Small intestine (tissue), 7 donors: ENCODE results near the gene ZFP62. TPM values are rescaled to one million over a fixed set of nuclear protein-coding genes. Genes with fewer than 3 reads are reported as not detected.
A peak's percentile ranks its signal among the peaks of the same experiment; 100 is the strongest.

Source experiments
- DNase-seq, 2 donors: peaks; one replicate each; pipeline versions ENCODE4 v3.0.0 to v3.0.0-alpha.2; 2013
- FAIRE-seq: peaks from 2 replicates; lab custom pipeline; 2012; peaks lifted over from hg19 to GRCh38; lab: Jason Lieb, UNC
- H3K27ac ChIP-seq, 3 donors: one replicate each; pipeline ENCODE4 v1.5.1; 2013; ENCODE audit warnings: low read length in 2 of 3, mild to moderate bottlenecking in 2 of 3, control low read depth in 1 of 3, inconsistent platforms in 1 of 3, low read depth in 1 of 3, moderate library complexity in 1 of 3
- H3K27me3 ChIP-seq, 3 donors: one replicate each; pipeline ENCODE4 v1.6.1; 2013; ENCODE audit warnings: low read length in 3 of 3, inconsistent platforms in 1 of 3; ENCODE audit not compliant: control insufficient read depth in 3 of 3, insufficient read depth in 3 of 3
- H3K36me3 ChIP-seq, 3 donors: one replicate each; pipeline ENCODE4 v1.6.1; 2013; ENCODE audit warnings: low read length in 3 of 3, inconsistent platforms in 1 of 3, low read depth in 1 of 3, mild to moderate bottlenecking in 1 of 3, moderate library complexity in 1 of 3; ENCODE audit not compliant: control insufficient read depth in 3 of 3, insufficient read depth in 2 of 3
- H3K4me1 ChIP-seq, 3 donors: one replicate each; pipeline ENCODE4 v1.6.1; 2013; ENCODE audit warnings: low read length in 2 of 3, inconsistent platforms in 1 of 3, low read depth in 1 of 3, mild to moderate bottlenecking in 1 of 3, moderate library complexity in 1 of 3; ENCODE audit not compliant: control insufficient read depth in 3 of 3, insufficient read depth in 2 of 3
- H3K4me3 ChIP-seq, 3 donors: one replicate each; pipeline ENCODE4 v1.5.1; 2013; ENCODE audit warnings: low read length in 3 of 3, control low read depth in 1 of 3, inconsistent platforms in 1 of 3, low read depth in 1 of 3, mild to moderate bottlenecking in 1 of 3, moderate library complexity in 1 of 3
- H3K9me3 ChIP-seq, 2 donors: one replicate each; pipeline ENCODE4 v1.6.1; 2013; ENCODE audit warnings: low read depth in 1 of 2, low read length in 1 of 2; ENCODE audit not compliant: control insufficient read depth in 2 of 2, insufficient read depth in 1 of 2
- WGBS, 3 donors: extraction: QIAGEN DNeasy Blood & Tissue Kit; methylation state at CpG; one replicate each; pipeline ENCODE4 v1.1.7; 2013; 5-methylcytosine and 5-hydroxymethylcytosine counted together
- polyA plus RNA-seq, 4 donors: library from polyadenylated mRNA; stranded (reverse) in 3 of 4; unstranded in 1 of 4; fragments of 200-250 nt in 3 of 4; fragments of 120-200 nt in 1 of 4; gene quantifications; one replicate each; pipeline versions ENCODE4 v1.2.1 to v1.2.3, GENCODE V29; 2013
- donor health status: healthy with polysubstance abuse.
- donor health status: control.
- donor health status: control.
- donor health status: Bipolar disorder and iron deficiency.
- donor health status: healthy.

ZFP62 gene
- polyA plus RNA-seq, 4 donors: 8.7 to 57.2 (median 16.2) TPM

GRCh38 chr5:180808461-180809000 lies 52.5 kb downstream of the ZFP62 start:
- peaks cover 13 to 39% (median 29%) of the 10 kb centered on the region in 3 donors for H3K4me1 ChIP-seq
- no peak for FAIRE-seq
- 46 to 71% (median 51%) methylated on average over 5 of the region's 5 CpGs for WGBS, 3 donors

GRCh38 chr5:180807654-180808414 lies 53.2 kb downstream of the ZFP62 start:
- H3K36me3 ChIP-seq: peaks cover 0 to 32% (median 0%) of the 10 kb centered on the region in 3 donors
- no peaks in the 10 kb centered on the region for H3K9me3 ChIP-seq
- peak overlapping the region; percentile 73 to 94 (median 83) for H3K27ac ChIP-seq
- H3K4me3 ChIP-seq: peak overlapping the region in 2 of 3 donors; percentile 64 to 66
- WGBS, 3 donors: 39 to 49% (median 46%) methylated on average over 6 of the region's 6 CpGs
- DNase-seq (no peak), FAIRE-seq (no peak)
- peaks cover 14 to 45% (median 29%) of the 10 kb centered on the region in 3 donors for H3K4me1 ChIP-seq
- no peaks in the 10 kb centered on the region for H3K27me3 ChIP-seq

More at GRCh38 chr5:180808461-180809000, 52.5 kb downstream of the ZFP62 start:
- H3K9me3 ChIP-seq: no peaks in the 10 kb centered on the region
- peak overlapping the region in 2 of 3 donors; percentile 64 to 66 for H3K4me3 ChIP-seq
- H3K27ac ChIP-seq: peak overlapping the region; percentile 73 to 94 (median 83)
- H3K36me3 ChIP-seq: peaks cover 0 to 28% (median 0%) of the 10 kb centered on the region in 3 donors
- H3K27me3 ChIP-seq: no peaks in the 10 kb centered on the region
- peak; percentile 60 to 68 for DNase-seq

GRCh38 chr5:180807046-180807445 lies 54.0 kb downstream of the ZFP62 start:
- peak in 1 of 2 donors; percentile 49 for DNase-seq
- H3K27ac ChIP-seq: peak overlapping the region; percentile 73 to 94 (median 83)
- H3K9me3 ChIP-seq: no peaks in the 10 kb centered on the region
- peak overlapping the region in 2 of 3 donors; percentile 64 to 66 for H3K4me3 ChIP-seq
- FAIRE-seq: no peak
- peaks cover 14 to 45% (median 29%) of the 10 kb centered on the region in 3 donors for H3K4me1 ChIP-seq
- no peaks in the 10 kb centered on the region for H3K27me3 ChIP-seq
- peaks cover 0 to 32% (median 0%) of the 10 kb centered on the region in 3 donors for H3K36me3 ChIP-seq
- WGBS, 3 donors: 59 to 76% (median 67%) methylated on average over 1 of the region's 1 CpG

- Histone ChIP-seq H3K27me3 (no peaks in the 10 kb centered on the region), H3K36me3 (peaks cover 0 to 32% (median 0%) of the 10 kb centered on the region in 3 donors), H3K4me3 (peak overlapping the region in 2 of 3 donors; percentile 64 to 66), H3K27ac (peak overlapping the region; percentile 27 to 94 (median 83)), H3K4me1 (peaks cover 9 to 45% (median 24%) of the 10 kb centered on the region in 3 donors), H3K9me3 (no peaks in the 10 kb centered on the region)
- 62 to 72% (median 65%) methylated on average over 9 of the region's 9 CpGs for WGBS, 3 donors
- FAIRE-seq (no peak), DNase-seq (no peak)
These were observed 54.6 kb downstream of the ZFP62 start for GRCh38 chr5:180806351-180807011.

GRCh38 chr5:180804129-180804618 lies 56.9 kb downstream of the ZFP62 start:
- Histone ChIP-seq H3K36me3 (peaks cover 0 to 34% (median 0%) of the 10 kb centered on the region in 3 donors), H3K4me1 (peaks cover 23 to 58% (median 39%) of the 10 kb centered on the region in 3 donors), H3K27ac (peak overlapping the region; percentile 42 to 93 (median 64)), H3K27me3 (no peaks in the 10 kb centered on the region), H3K4me3 (peak overlapping the region in 2 of 3 donors; percentile 0 to 76), H3K9me3 (no peaks in the 10 kb centered on the region)
- DNase-seq (no peak), FAIRE-seq (no peak)
- WGBS, 3 donors: 69 to 87% (median 77%) methylated on average over 22 of the region's 22 CpGs

- H3K27ac ChIP-seq: peak overlapping the region; percentile 64 to 93 (median 72)
- no peaks in the 10 kb centered on the region for H3K27me3 ChIP-seq
- H3K4me1 ChIP-seq: peaks cover 29 to 58% (median 32%) of the 10 kb centered on the region in 3 donors
- WGBS, 3 donors: 40 to 63% (median 48%) methylated on average over 40 to 41 of the region's 41 CpGs
- H3K9me3 ChIP-seq: no peaks in the 10 kb centered on the region
- FAIRE-seq (no peak), DNase-seq (peak; percentile 47 to 72)
- peak overlapping the region; percentile 39 to 76 (median 70) for H3K4me3 ChIP-seq
- H3K36me3 ChIP-seq: peaks cover 0 to 33% (median 0%) of the 10 kb centered on the region in 3 donors
These were observed 57.6 kb downstream of the ZFP62 start for GRCh38 chr5:180803181-180804128.

- Histone ChIP-seq H3K4me3 (peak within 1 kb of the TSS; percentile 70 to 83 (median 76)), H3K4me1 (peaks cover 25 to 58% (median 32%) of the 10 kb centered on the region in 3 donors)
- 0 to 1% (median 0%) methylated on average over 65 to 87 of the region's 87 CpGs for WGBS, 3 donors
These were observed 58.5 kb downstream of the ZFP62 start, which contains the start of gene MGAT1 for GRCh38 chr5:180802325-180803180. MGAT1 (minus strand) TSS chr5:180802806; CDS start chr5:180792971, 9,835 bp downstream.

More at GRCh38 chr5:180802325-180803180, 58.5 kb downstream of the ZFP62 start, which contains the start of gene MGAT1:
- Histone ChIP-seq H3K27me3 (no peaks in the 10 kb centered on the region), H3K36me3 (peaks cover 0 to 41% (median 0%) of the 10 kb centered on the region in 3 donors), H3K27ac (peak within 1 kb of the TSS; percentile 95 to 97 (median 95)), H3K9me3 (no peaks in the 10 kb centered on the region)
- no peak for FAIRE-seq
- peak; percentile 77 to 90 for DNase-seq
